Pulmonary artery endothelial cell (primary cell): ENCODE measurements around the gene INPP5A. TPM values are rescaled to one million over a fixed set of nuclear protein-coding genes. Genes with fewer than 3 reads are reported as not detected.

Source experiments
- DNase-seq: peaks from one replicate; pipeline ENCODE4 v3.0.0-alpha.2; 2011; ENCODE audit warnings: low read depth, low spot score
- total RNA-seq: library from RNA; depleted of rRNA; stranded (reverse); fragments of >200 nt; gene quantifications from 2 replicates; pipeline ENCODE4 v1.2.3, GENCODE V29; 2014

The INPP5A gene
- total RNA-seq, 1 donor from 2014 or later: 25.4 TPM

- DNase-seq: no peak
Observed at GRCh38 chr10:132643709-132644526, 106.3 kb downstream of the INPP5A start.

GRCh38 chr10:132644527-132645246 is 107.1 kb downstream of the INPP5A start:
- no peak for DNase-seq

- DNase-seq: no peak
Observed at GRCh38 chr10:132645247-132645530, 107.6 kb downstream of the INPP5A start.

GRCh38 chr10:132645630-132646442 is 108.2 kb downstream of the INPP5A start:
- DNase-seq: no peak

- DNase-seq: no peak
Observed at GRCh38 chr10:132646443-132647097, 109.0 kb downstream of the INPP5A start.

- DNase-seq: no peak
Observed at GRCh38 chr10:132647424-132647823, 109.8 kb downstream of the INPP5A start.

- DNase-seq: no peak
Observed at GRCh38 chr10:132648072-132648850, 110.7 kb downstream of the INPP5A start.

GRCh38 chr10:132648851-132649528 is 111.4 kb downstream of the INPP5A start:
- no peak for DNase-seq

GRCh38 chr10:132649651-132650360 is 112.2 kb downstream of the INPP5A start:
- DNase-seq: no peak

GRCh38 chr10:132650611-132651250 is 113.1 kb downstream of the INPP5A start:
- no peak for DNase-seq

GRCh38 chr10:132651511-132652029 is 114.0 kb downstream of the INPP5A start:
- no peak for DNase-seq

- DNase-seq: no peak
Observed at GRCh38 chr10:132652446-132652845, 114.9 kb downstream of the INPP5A start.

- DNase-seq: no peak
Observed at GRCh38 chr10:132652936-132653590, 115.5 kb downstream of the INPP5A start.

- DNase-seq: no peak
Observed at GRCh38 chr10:132653721-132654120, 116.1 kb downstream of the INPP5A start.

- no peak for DNase-seq
Observed at GRCh38 chr10:132654121-132654571, 116.6 kb downstream of the INPP5A start.

- no peak for DNase-seq
Observed at GRCh38 chr10:132654708-132655661, 117.4 kb downstream of the INPP5A start.

- DNase-seq: no peak
Observed at GRCh38 chr10:132655735-132656134, 118.1 kb downstream of the INPP5A start.
